ENCODE data around the gene PGLYRP3.

GRCh38 chr1:153344718-153345025 lies 31.9 kb upstream of the PGLYRP3 start:
- TF ChIP-seq, protein P1, sequence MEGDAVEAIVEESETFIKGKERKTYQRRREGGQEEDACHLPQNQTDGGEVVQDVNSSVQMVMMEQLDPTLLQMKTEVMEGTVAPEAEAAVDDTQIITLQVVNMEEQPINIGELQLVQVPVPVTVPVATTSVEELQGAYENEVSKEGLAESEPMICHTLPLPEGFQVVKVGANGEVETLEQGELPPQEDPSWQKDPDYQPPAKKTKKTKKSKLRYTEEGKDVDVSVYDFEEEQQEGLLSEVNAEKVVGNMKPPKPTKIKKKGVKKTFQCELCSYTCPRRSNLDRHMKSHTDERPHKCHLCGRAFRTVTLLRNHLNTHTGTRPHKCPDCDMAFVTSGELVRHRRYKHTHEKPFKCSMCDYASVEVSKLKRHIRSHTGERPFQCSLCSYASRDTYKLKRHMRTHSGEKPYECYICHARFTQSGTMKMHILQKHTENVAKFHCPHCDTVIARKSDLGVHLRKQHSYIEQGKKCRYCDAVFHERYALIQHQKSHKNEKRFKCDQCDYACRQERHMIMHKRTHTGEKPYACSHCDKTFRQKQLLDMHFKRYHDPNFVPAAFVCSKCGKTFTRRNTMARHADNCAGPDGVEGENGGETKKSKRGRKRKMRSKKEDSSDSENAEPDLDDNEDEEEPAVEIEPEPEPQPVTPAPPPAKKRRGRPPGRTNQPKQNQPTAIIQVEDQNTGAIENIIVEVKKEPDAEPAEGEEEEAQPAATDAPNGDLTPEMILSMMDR (IDR thresholded peaks at IDR 0.05; ENCODE audit: poor library complexity, severe bottlenecking): no peak
- TF ChIP-seq TAF1 (IDR thresholded peaks at IDR 0.05; ENCODE audit: low read depth) (no peak), EZH2 (IDR thresholded peaks at IDR 0.05; ENCODE audit: borderline replicate concordance, insufficient read depth, low read length, poor library complexity, severe bottlenecking) (no peak), POLR2AphosphoS5 (IDR thresholded peaks at IDR 0.05) (no peak), EP300 (conservative IDR thresholded peaks at IDR 0.05; ENCODE audit: poor library complexity, severe bottlenecking) (no peak), REST (IDR thresholded peaks at IDR 0.05; ENCODE audit: borderline replicate concordance) (no peak), RAD21 (conservative IDR thresholded peaks at IDR 0.05) (no peak)
